ENCODE measurements around the gene SOCS4.
"Not testable (repeated sequence)": the region's sequence is repeated elsewhere in the genome, so short reads cannot be mapped to it uniquely, and the experiment has no call there.

Gene SOCS4

GRCh38 chr14:55052269-55052930 is 25.4 kb downstream of the SOCS4 start:
- peak; percentile 24 for DNase-seq (ENCODE audit: low read depth)

GRCh38 chr14:55053018-55053417 is 26.0 kb downstream of the SOCS4 start:
- no peak for DNase-seq (ENCODE audit: low read depth)

GRCh38 chr14:55053500-55053899 is 26.5 kb downstream of the SOCS4 start:
- DNase-seq (ENCODE audit: low read depth): no peak

DNA sequence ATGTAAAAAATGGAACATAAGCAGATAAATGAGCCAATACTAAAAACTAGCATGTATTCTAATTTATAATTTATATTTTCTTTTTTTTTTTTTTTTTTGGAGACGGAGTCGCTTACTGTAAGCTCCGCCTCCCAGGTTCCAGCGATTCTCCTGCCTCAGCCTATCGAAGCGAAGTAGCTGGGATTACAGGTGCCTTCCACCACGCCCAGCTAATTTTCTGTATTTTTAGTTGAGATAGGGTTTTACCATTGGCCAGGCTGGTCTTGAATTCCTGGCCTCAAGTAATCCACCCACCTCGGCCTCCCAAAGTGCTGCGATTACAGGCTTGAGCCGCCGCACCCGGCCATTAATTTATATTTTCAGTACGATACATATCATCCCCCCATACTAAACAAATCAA is 27.1 kb downstream of the SOCS4 start:
- DNase-seq (ENCODE audit: low read depth): no peak

DNA sequence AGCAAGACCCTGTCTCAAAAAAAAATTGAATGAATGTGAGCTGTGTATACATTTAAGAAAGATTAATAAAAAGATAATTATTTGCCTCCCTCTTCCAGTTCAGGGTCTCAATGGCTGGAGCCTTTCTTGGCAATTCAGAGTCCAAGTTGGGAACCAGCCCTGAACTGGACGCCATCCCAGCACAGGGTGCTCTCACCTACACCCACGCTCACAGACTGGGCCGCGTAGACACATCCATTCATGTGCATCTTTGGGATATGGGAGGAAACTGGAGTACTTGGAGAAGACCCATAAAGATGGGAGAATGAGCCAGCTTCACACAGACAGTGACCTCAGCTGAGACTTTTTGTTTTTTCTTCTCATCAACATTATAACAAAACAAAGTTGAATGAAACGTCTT is 30.9 kb downstream of the SOCS4 start:
- no peak for DNase-seq (ENCODE audit: low read depth)

DNA sequence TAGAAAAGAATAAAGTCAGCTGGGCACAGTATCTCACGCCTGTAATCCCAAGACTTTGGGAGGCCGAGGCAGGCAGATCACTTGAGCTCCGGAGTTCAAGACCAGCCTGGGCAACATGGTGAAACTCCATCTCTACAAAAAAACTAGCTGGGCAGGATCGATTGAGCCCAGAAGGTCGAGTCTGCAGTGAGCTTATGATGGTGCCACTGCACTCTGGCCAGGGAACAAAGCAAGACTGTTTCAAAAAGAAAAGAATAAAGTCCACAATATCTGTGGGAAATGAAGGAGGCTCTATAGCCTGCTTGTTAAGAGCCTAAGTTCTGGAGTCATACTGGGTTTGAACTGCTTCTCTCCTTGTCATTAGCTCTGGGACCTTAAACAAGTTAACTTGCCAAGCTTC is 32.3 kb downstream of the SOCS4 start:
- no peak for DNase-seq (ENCODE audit: low read depth)

- DNase-seq (ENCODE audit: low read depth): no peak
Measured at GRCh38 chr14:55062517-55063351, 35.7 kb downstream of the SOCS4 start.

GRCh38 chr14:55064896-55065295 is 37.9 kb downstream of the SOCS4 start:
- not testable (repeated sequence) for DNase-seq (ENCODE audit: low read depth)

GRCh38 chr14:55065411-55065810 is 38.4 kb downstream of the SOCS4 start:
- no peak for DNase-seq (ENCODE audit: low read depth)

DNA sequence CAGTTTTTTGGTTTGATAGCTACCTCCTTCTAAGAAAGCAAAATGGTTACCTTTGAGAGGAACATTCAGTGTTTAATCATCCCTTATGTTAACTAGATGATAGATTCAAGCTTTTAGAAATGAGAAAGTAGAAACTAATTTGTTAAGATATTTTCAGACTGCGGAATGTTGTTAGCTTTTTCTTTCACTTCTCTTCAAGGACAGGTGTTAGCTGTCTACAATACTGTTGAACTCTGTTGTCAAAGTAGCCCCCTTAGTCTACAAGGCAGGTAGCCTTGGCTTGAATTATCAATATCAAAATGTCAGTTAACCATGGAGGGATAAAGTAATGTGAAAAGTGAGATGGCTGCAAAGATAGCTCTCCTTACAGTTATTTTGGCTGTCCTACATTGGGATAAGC is 39.2 kb downstream of the SOCS4 start:
- no peak for DNase-seq (ENCODE audit: low read depth)

- no peak for DNase-seq (ENCODE audit: low read depth)
Measured at GRCh38 chr14:55070981-55071411, 44.0 kb downstream of the SOCS4 start.

DNA sequence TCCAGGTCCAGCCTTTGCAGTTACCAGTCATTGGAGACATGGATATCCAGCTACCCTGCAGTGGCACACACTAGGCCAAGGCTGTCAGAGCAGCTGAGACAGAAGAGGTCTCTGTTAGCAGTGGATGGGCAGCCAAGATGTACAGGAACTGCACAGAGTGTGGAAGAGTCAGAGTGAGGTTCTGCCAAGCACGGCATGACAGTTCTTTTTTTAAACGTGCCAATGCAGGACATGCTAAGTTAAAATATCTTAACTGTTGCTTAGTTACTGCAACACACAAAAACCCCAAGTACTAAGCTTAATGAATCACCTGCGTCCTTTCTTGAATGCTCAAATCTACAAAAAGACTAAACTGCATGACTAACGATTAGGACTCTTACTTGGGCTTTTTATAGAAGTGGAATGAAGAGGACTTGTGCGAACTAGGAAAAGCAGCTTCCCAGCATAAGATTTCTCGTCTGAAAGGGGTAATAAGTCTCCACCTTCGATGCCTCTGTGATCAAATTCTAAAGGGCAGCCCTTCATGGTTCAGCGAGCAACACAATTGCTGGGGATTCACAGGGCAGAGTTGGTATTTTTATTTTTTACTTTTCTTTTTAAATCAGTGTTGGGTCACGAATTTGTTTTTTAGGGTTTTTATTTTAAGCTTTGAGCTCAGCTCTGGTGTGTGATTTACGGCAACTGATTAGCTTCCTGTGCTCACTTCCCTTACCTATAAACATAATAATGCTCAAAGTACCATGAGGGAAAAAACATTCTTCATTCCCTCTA is 45.0 kb downstream of the SOCS4 start:
- no peak for DNase-seq (ENCODE audit: low read depth)

- DNase-seq (ENCODE audit: low read depth): no peak
Measured at GRCh38 chr14:55073856-55074255, 46.8 kb downstream of the SOCS4 start.

GRCh38 chr14:55074662-55075061 is 47.6 kb downstream of the SOCS4 start:
- DNase-seq (ENCODE audit: low read depth): no peak

DNA sequence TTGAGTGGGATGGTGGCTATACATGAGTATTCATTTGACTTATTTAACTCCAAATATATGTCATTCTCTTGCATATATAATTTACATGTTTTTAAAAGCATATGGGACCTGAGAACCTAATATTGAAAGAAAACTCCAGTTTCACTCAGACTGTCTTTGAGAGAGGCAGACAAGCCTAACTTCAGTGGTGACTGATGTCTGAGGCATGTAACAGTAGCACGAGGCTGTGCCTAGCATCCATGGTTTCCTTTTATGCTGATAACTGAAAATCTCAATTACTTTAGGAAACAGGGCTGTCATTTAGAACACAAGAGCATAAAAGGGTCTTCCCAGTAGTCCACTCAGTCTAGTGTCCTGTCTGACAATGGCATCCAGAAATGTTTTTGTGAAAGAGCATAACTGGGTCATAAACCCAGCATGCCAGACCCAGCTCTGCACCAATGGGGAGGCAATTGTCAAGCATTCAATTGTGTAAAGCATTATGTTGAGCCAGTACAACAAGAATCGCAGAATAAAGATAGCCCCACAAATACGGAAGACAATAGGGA is 48.7 kb downstream of the SOCS4 start:
- DNase-seq (ENCODE audit: low read depth): no peak

DNA sequence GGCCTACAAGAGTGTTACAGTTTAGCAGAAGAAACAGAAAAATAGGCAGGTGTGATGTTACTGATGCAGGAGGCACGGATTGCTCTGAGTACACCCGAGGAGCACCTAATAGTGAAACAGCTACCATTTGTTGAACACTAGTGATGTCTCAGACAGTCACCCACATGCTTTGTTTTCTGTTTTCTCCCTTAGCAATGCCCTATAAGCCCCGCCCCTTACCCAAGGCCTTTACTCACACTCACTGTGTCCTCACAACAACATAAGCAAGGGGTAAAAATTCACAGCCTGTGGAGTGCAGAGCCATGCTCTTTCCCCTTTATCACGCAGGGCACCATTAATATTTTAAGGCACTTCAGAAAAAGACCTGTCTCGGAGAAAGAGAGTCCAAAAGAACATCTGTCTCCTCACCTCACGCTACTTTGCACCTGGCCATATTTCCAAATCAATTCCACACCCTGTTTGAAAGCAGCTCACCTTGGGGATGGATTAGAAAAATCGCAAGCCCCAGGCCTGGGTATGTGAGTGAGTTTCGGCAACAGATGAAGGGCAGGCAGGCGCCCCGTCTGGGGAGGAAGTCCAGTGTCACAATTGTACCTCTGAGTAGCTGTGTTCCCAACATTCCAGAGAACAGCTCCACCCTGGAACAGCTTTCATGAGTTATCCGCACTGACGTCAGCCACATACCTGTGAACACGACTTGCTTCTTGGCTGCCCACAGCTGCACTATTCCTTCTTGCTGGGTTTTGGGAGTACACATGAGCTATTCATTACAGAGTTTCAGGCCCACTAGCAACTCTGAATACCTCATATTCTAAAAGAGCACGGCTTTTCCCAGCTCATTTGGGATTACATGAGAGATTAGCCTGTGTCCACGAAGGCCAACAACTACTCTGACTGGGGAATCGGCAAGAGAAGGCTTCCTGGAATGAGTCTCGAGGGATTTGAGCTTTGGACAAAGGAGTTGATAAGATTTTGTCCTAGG is 50.4 kb downstream of the SOCS4 start:
- DNase-seq (ENCODE audit: low read depth): no peak

DNA sequence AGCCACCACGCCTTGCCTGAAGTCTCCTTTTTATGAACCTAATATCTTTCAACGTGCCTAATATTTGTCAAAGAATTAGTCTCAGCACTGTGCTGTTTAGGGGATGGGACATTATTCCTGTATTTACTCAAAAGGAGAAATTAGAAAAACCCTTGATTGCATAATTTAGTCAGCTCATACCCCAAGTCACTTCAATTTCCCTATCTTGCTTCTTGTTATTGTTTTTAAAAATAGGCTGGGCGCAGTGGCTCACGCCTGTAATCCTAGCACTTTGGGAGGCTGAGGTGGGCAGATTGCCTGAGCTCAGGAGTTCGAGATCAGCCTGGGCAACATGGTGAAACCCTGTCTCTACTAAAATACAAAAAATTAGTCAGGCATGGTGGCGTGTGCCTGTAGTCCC is 52.9 kb downstream of the SOCS4 start:
- not testable (repeated sequence) for DNase-seq (ENCODE audit: low read depth)

- no peak for DNase-seq (ENCODE audit: low read depth)
Measured at GRCh38 chr14:55084401-55085059, 57.5 kb downstream of the SOCS4 start.

DNA sequence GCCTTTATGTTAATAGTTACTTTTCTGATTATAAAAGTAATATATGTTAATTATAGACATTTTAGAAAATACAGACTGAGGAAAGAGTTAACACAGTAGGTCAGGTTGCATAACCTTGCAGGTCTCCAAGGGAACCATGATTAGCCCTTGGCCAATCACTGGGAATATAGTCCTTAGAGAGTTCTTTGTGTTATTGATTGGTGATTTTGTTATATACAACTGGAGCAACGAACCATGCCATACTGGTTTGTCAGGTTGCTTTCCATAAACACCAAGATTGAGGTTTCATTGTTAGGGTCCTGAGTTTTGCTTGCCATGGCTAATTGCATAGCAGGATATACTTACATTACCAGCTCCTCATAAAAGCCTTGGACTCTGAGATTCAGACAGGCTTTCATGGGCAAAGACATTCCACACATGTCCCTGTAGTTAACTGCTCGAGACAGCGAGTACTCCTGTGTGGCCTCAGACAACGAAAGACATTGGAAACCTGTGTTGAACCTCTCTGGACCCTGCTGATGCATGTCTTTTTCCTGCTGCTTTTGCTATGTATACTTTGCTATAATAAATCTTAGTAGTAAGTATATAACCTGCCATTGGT is 58.1 kb downstream of the SOCS4 start:
- DNase-seq (ENCODE audit: low read depth): no peak

DNA sequence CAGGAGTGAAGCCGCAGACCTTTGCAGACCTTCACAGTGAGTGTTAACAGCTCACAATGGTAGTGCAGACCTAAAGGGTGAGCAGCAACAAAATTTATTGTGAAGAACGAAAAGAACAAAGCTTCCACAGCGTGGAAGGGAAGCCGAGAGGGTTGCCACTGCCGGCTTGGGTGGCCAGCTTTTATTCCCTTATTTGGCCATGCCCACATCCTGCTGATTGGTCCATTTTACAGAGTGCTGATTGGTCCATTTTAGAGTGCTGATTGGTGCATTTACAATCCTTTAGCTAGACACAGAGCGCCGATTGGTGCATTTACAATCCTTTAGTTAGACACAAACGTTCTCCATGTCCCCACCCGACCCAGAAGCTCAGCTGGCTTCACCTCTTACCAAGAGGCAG is 59.9 kb downstream of the SOCS4 start:
- DNase-seq (ENCODE audit: low read depth): no peak
